Measurements from ENCODE around the gene ATAT1. TPM values are rescaled to one million over a fixed set of nuclear protein-coding genes. Genes with fewer than 3 reads are reported as not detected.
"Not testable (repeated sequence)": the region's sequence is repeated elsewhere in the genome, so short reads cannot be mapped to it uniquely, and the experiment has no call there.

The ATAT1 gene
- total RNA-seq, 2 experiments from 2014 or later, result 4.1 to 5.2 TPM

- no peak overlapping the region for H3K4me3 Mint-ChIP-seq
- ATAC-seq (ENCODE audit: poor library complexity) (no peak), DNase-seq (no peak)
- intact Hi-C loops (cut with DNase I, micrococcal nuclease), result no loop called here
- no peak overlapping the region for H3K27ac Mint-ChIP-seq
- TF ChIP-seq CTCF (IDR thresholded peaks at IDR 0.05), result no peak
- H3K36me3 Mint-ChIP-seq (ENCODE audit: low read depth), result peaks cover 92% of the 10 kb centered on the region
- no peak overlapping the region for H3K27ac ChIP-seq (ENCODE audit: low read depth in 1 of 2, low read length in 2 of 2)
- H3K9me3 ChIP-seq (ENCODE audit: control insufficient read depth in 1 of 2, insufficient read depth in 1 of 2, low read length in 2 of 2), result no peaks in the 10 kb centered on the region
- POLR2A ChIA-PET, result no interaction called here
- no peaks in the 10 kb centered on the region for H3K9me3 Mint-ChIP-seq
- H3K27me3 Mint-ChIP-seq, result no peaks in the 10 kb centered on the region
- H3K4me3 ChIP-seq (ENCODE audit: low read length), result no peak overlapping the region
- H3K4me1 ChIP-seq (ENCODE audit: insufficient read depth, low read length), result no peaks in the 10 kb centered on the region
- no peaks in the 10 kb centered on the region for H3K27me3 ChIP-seq (ENCODE audit: control insufficient read depth in 1 of 2, insufficient read depth in 2 of 2, low read length in 2 of 2)
- H3K4me1 Mint-ChIP-seq (ENCODE audit: low read depth), result no peaks in the 10 kb centered on the region
- H3K36me3 ChIP-seq (ENCODE audit: insufficient read depth, low read length), result peaks cover 88% of the 10 kb centered on the region
- CTCF ChIA-PET, result no interaction called here
Measured at GRCh38 chr6:30655743-30656094, 29.0 kb downstream of the ATAT1 start.

GRCh38 chr6:30656513-30656912 lies 29.8 kb downstream of the ATAT1 start:
- no peaks in the 10 kb centered on the region for H3K9me3 ChIP-seq (ENCODE audit: control insufficient read depth in 1 of 2, insufficient read depth in 1 of 2, low read length in 2 of 2)
- H3K4me3 ChIP-seq (ENCODE audit: low read length), result no peak overlapping the region
- H3K36me3 ChIP-seq (ENCODE audit: insufficient read depth, low read length), result peaks cover 85% of the 10 kb centered on the region
- no peak overlapping the region for H3K27ac ChIP-seq (ENCODE audit: low read depth in 1 of 2, low read length in 2 of 2)
- DNase-seq (peak in 2 of 14 experiments; percentile 34 to 39), ATAC-seq (ENCODE audit: poor library complexity) (no peak)
- CTCF ChIA-PET, result interaction anchor here (0.7 kb wide), 1 partner anchor 203 kb away, joined by 3 read pairs; no protein-coding TSS in a partner anchor
- intact Hi-C loops (cut with DNase I, micrococcal nuclease), result no loop called here
- Mint-ChIP-seq H3K36me3 (ENCODE audit: low read depth) (peaks cover 89% of the 10 kb centered on the region), H3K4me3 (no peak overlapping the region), H3K27me3 (no peaks in the 10 kb centered on the region), H3K9me3 (no peaks in the 10 kb centered on the region), H3K4me1 (ENCODE audit: low read depth) (no peaks in the 10 kb centered on the region), H3K27ac (no peak overlapping the region)
- no peaks in the 10 kb centered on the region for H3K27me3 ChIP-seq (ENCODE audit: control insufficient read depth in 1 of 2, insufficient read depth in 2 of 2, low read length in 2 of 2)
- TF ChIP-seq CTCF (IDR thresholded peaks at IDR 0.05), result no peak
- H3K4me1 ChIP-seq (ENCODE audit: insufficient read depth, low read length), result no peaks in the 10 kb centered on the region
- POLR2A ChIA-PET, result interaction anchor here (0.5 to 1.5 kb wide), 3 partner anchors 41 to 638 kb away, joined by 3 read pairs; no protein-coding TSS in a partner anchor

- ATAC-seq (ENCODE audit: poor library complexity) (no peak), DNase-seq (no peak)
- H3K36me3 ChIP-seq (ENCODE audit: insufficient read depth, low read length), result peaks cover 85% of the 10 kb centered on the region
- no peaks in the 10 kb centered on the region for H3K4me1 ChIP-seq (ENCODE audit: insufficient read depth, low read length)
- Mint-ChIP-seq H3K9me3 (no peaks in the 10 kb centered on the region), H3K4me3 (no peak overlapping the region), H3K4me1 (ENCODE audit: low read depth) (no peaks in the 10 kb centered on the region), H3K27ac (no peak overlapping the region), H3K36me3 (ENCODE audit: low read depth) (peaks cover 89% of the 10 kb centered on the region), H3K27me3 (no peaks in the 10 kb centered on the region)
- intact Hi-C loops (cut with DNase I, micrococcal nuclease), result no loop called here
- no peak overlapping the region for H3K27ac ChIP-seq (ENCODE audit: low read depth in 1 of 2, low read length in 2 of 2)
- TF ChIP-seq CTCF (IDR thresholded peaks at IDR 0.05), result no peak
- no peak overlapping the region for H3K4me3 ChIP-seq (ENCODE audit: low read length)
- POLR2A ChIA-PET, result interaction anchor here (1.5 kb wide), 1 partner anchor 42 kb away, joined by 3 read pairs; no protein-coding TSS in a partner anchor
- CTCF ChIA-PET, result no interaction called here
- H3K9me3 ChIP-seq (ENCODE audit: control insufficient read depth in 1 of 2, insufficient read depth in 1 of 2, low read length in 2 of 2), result no peaks in the 10 kb centered on the region
- H3K27me3 ChIP-seq (ENCODE audit: control insufficient read depth in 1 of 2, insufficient read depth in 2 of 2, low read length in 2 of 2), result no peaks in the 10 kb centered on the region
Measured at GRCh38 chr6:30657454-30657853, 30.8 kb downstream of the ATAT1 start.

GRCh38 chr6:30657922-30658321 lies 31.2 kb downstream of the ATAT1 start:
- H3K36me3 ChIP-seq (ENCODE audit: insufficient read depth, low read length), result peaks cover 85% of the 10 kb centered on the region
- H3K9me3 Mint-ChIP-seq; H3K4me1 ChIP-seq (ENCODE audit: insufficient read depth, low read length); CTCF ChIA-PET; H3K27ac ChIP-seq (ENCODE audit: low read depth in 1 of 2, low read length in 2 of 2); H3K27ac Mint-ChIP-seq; H3K27me3 ChIP-seq (ENCODE audit: control insufficient read depth in 1 of 2, insufficient read depth in 2 of 2, low read length in 2 of 2); H3K9me3 ChIP-seq (ENCODE audit: control insufficient read depth in 1 of 2, insufficient read depth in 1 of 2, low read length in 2 of 2); H3K4me3 ChIP-seq (ENCODE audit: low read length); DNase-seq; ATAC-seq (ENCODE audit: poor library complexity); H3K4me1 Mint-ChIP-seq (ENCODE audit: low read depth); intact Hi-C loops (cut with DNase I, micrococcal nuclease); H3K4me3 Mint-ChIP-seq; H3K27me3 Mint-ChIP-seq: not testable (repeated sequence)
- POLR2A ChIA-PET, result interaction anchor here (1.5 kb wide), 1 partner anchor 42 kb away, joined by 3 read pairs; no protein-coding TSS in a partner anchor
- peaks cover 89% of the 10 kb centered on the region for H3K36me3 Mint-ChIP-seq (ENCODE audit: low read depth)

All from CD4-positive, alpha-beta T cell (primary cell).